SJSA1 (cell line): ENCODE results near the gene NLRC4. TPM values are rescaled to one million over a fixed set of nuclear protein-coding genes. Genes with fewer than 3 reads are reported as not detected.
"Not testable (repeated sequence)": the region's sequence is repeated elsewhere in the genome, so short reads cannot be mapped to it uniquely, and the experiment has no call there.

Source experiments
- DNase-seq, 2 experiments: peaks; one replicate each; pipeline ENCODE4 v3.0.0-alpha.2; 2015 to 2020; ENCODE audit warnings: low spot score in 2 of 2, low read depth in 1 of 2
- H3K27ac ChIP-seq: fragments of 250-450 bp; sonication (Bioruptor Pico); 2 replicates; pipeline ENCODE4 v1.5.1; 2020; ENCODE audit warnings: mild to moderate bottlenecking, moderate library complexity
- H3K27me3 ChIP-seq: fragments of 250-450 bp; sonication (Bioruptor Pico); replicated peaks from 2 replicates; pipeline ENCODE4 v1.5.1; 2020; ENCODE audit warnings: mild to moderate bottlenecking, moderate library complexity
- H3K36me3 ChIP-seq: fragments of 250-450 bp; sonication (Bioruptor Pico); 2 replicates; pipeline ENCODE4 v1.5.1; 2020; ENCODE audit warnings: mild to moderate bottlenecking
- H3K4me1 ChIP-seq: fragments of 250-450 bp; sonication (Bioruptor Pico); replicated peaks from 2 replicates; pipeline ENCODE4 v1.6.1; 2021; ENCODE audit warnings: mild to moderate bottlenecking
- H3K4me3 ChIP-seq: fragments of 250-450 bp; sonication (Bioruptor Pico); 2 replicates; pipeline ENCODE4 v1.5.1; 2020; ENCODE audit warnings: mild to moderate bottlenecking
- H3K9me3 ChIP-seq: fragments of 250-450 bp; sonication (Bioruptor Pico); replicated peaks from 2 replicates; pipeline ENCODE4 v1.5.1; 2020; ENCODE audit warnings: mild to moderate bottlenecking
- total RNA-seq: library from RNA; depleted of rRNA; stranded (reverse); fragments of >200 nt; shearing (Covaris generic); gene quantifications from 2 replicates; pipeline ENCODE4 v1.2.3, GENCODE V29; 2014; rRNA removed

Gene NLRC4
- not detected in 2 replicates for total RNA-seq

GRCh38 chr2:32264422-32265105 is at the start of gene NLRC4:
TSS of gene NLRC4 (minus strand) at chr2:32264886. CDS start at chr2:32256775, 8,111 bp downstream.
- no peaks in the 10 kb centered on the region for H3K9me3 ChIP-seq
- no peaks in the 10 kb centered on the region for H3K27me3 ChIP-seq
- H3K36me3 ChIP-seq = no peaks in the 10 kb centered on the region
- no peak for DNase-seq
- no peak within 1 kb of the TSS for H3K27ac ChIP-seq
- no peak within 1 kb of the TSS for H3K4me3 ChIP-seq
- H3K4me1 ChIP-seq = no peaks in the 10 kb centered on the region

- DNase-seq = no peak
- H3K9me3 ChIP-seq = no peaks in the 10 kb centered on the region
Observed at GRCh38 chr2:32310577-32310976, 45.9 kb upstream of the NLRC4 start.

DNA sequence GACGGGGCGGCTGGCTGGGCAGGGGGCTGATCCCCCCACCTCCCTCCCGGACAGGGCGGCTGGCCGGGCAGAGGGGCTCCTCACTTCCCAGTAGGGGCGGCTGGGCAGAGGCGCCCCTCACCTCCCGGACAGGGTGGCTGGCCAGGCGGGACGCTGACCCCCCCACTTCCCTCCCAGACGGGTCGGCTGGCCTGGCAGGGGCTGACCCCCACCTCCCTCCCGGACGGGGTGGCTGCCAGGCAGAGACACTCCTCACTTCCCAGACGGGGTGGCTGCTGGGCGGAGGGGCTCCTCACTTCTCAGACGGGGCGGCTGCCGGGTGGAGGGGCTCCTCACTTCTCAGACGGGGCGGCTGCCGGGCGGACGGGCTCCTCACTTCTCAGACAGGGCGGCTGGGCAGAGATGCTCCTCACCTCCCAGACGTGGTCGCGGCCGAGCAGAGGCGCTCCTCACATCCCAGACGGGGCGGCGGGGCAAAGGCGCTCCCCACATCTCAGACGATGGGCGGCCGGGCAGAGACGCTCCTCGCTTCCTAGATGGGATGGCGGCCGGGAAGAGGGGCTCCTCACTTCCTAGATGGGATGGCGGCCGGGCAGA is 29.4 kb upstream of the NLRC4 start:
- peaks cover 15% of the 10 kb centered on the region for H3K36me3 ChIP-seq
- H3K4me1 ChIP-seq, H3K27ac ChIP-seq, DNase-seq, H3K9me3 ChIP-seq, H3K27me3 ChIP-seq, H3K4me3 ChIP-seq: not testable (repeated sequence)

More at GRCh38 chr2:32310577-32310976, 45.9 kb upstream of the NLRC4 start:
- no peaks in the 10 kb centered on the region for H3K4me1 ChIP-seq
- no peak overlapping the region for H3K4me3 ChIP-seq
- peaks cover 6% of the 10 kb centered on the region for H3K36me3 ChIP-seq
- H3K27ac ChIP-seq = no peak overlapping the region
- no peaks in the 10 kb centered on the region for H3K27me3 ChIP-seq

DNA sequence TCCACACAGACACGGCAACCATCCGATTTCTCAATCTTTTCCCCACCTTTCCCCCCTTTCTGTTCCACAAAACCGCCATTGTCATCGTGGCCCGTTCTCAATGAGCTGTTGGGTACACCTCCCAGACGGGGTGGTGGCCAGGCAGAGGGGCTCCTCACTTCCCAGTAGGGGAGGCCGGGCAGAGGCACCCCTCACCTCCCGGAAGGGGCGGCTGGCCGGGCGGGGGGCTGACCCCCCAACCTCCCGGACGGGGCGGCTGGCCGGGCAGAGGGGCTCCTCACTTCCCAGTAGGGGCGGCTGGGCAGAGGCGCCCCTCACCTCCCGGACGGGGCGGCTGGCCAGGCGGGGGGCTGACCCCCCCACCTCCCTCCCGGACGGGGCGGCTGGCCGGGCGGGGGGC is 28.8 kb upstream of the NLRC4 start:
- not testable (repeated sequence) for H3K9me3 ChIP-seq, DNase-seq, H3K4me1 ChIP-seq

DNA sequence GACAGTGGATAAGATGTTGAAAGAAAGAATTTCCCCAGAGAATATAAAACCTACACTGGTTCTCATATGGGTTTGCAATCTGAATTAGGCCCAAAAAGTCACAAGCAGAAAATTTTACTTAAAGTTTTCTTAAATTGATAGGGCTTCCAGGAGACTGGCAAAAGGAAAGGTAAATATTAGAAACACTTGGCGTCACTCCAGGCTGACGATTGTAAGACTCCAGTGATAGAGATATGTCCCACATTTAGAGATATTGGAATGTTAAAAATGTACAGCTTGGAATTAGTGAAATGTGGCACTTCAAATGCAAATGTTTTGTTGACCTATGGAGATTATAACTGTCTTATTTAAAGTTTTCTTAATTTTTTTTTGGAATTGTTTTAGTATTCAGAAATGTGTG is 27.1 kb upstream of the NLRC4 start:
- Histone ChIP-seq H3K27me3 (no peaks in the 10 kb centered on the region), H3K36me3 (peaks cover 15% of the 10 kb centered on the region), H3K4me1 (peaks cover 6% of the 10 kb centered on the region), H3K27ac (no peak overlapping the region), H3K9me3 (no peaks in the 10 kb centered on the region), H3K4me3 (no peak overlapping the region)
- no peak for DNase-seq

More for the DNA sequence above, 28.8 kb upstream of the NLRC4 start:
- not testable (repeated sequence) for H3K4me3 ChIP-seq, H3K27ac ChIP-seq, H3K27me3 ChIP-seq
- peaks cover 15% of the 10 kb centered on the region for H3K36me3 ChIP-seq

DNA sequence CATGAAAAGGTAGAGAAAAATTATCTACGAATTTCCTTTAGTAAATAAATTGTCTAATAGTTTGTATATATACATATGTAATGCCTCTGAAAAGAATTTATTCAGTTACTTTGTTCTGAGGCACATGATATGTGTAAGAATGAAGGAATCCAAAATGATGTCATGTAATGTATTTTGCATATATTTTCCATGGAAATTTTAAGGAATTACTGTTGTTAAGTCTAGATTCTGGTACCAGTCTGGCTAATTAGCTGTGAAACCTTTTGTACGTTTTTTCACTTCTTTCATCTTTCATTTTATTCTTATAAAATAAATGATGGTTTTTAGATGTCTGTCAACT is 25.3 kb upstream of the NLRC4 start:
- peaks cover 6% of the 10 kb centered on the region for H3K4me1 ChIP-seq
- H3K4me3 ChIP-seq = no peak overlapping the region
- peaks cover 11% of the 10 kb centered on the region; the same call in 1 of the 2 replicates for H3K36me3 ChIP-seq
- H3K9me3 ChIP-seq = no peaks in the 10 kb centered on the region
- H3K27ac ChIP-seq = 0 out of 2 replicates have a peak overlapping the region, but pooled peaks have one; percentile 29
- H3K27me3 ChIP-seq = no peaks in the 10 kb centered on the region
- no peak for DNase-seq

GRCh38 chr2:32289165-32289999 is 24.7 kb upstream of the NLRC4 start:
- DNase-seq = no peak
- H3K9me3 ChIP-seq = no peaks in the 10 kb centered on the region
- peaks cover 17% of the 10 kb centered on the region; the same call in 1 of the 2 replicates for H3K36me3 ChIP-seq
- H3K27me3 ChIP-seq = no peaks in the 10 kb centered on the region
- no peak overlapping the region for H3K4me3 ChIP-seq
- peak overlapping the region; percentile 29 for H3K27ac ChIP-seq
- H3K4me1 ChIP-seq = peaks cover 10% of the 10 kb centered on the region

GRCh38 chr2:32284321-32284720 is 19.6 kb upstream of the NLRC4 start:
- peaks cover 11% of the 10 kb centered on the region for H3K4me1 ChIP-seq
- H3K4me3 ChIP-seq = no peak overlapping the region
- H3K27me3 ChIP-seq = no peaks in the 10 kb centered on the region
- peaks cover 29% of the 10 kb centered on the region for H3K36me3 ChIP-seq
- DNase-seq = no peak
- no peak overlapping the region for H3K27ac ChIP-seq
- no peaks in the 10 kb centered on the region for H3K9me3 ChIP-seq

GRCh38 chr2:32278478-32278853 is 13.8 kb upstream of the NLRC4 start:
- no peak for DNase-seq
- Histone ChIP-seq H3K4me1 (peaks cover 12% of the 10 kb centered on the region), H3K27me3 (no peaks in the 10 kb centered on the region)

DNA sequence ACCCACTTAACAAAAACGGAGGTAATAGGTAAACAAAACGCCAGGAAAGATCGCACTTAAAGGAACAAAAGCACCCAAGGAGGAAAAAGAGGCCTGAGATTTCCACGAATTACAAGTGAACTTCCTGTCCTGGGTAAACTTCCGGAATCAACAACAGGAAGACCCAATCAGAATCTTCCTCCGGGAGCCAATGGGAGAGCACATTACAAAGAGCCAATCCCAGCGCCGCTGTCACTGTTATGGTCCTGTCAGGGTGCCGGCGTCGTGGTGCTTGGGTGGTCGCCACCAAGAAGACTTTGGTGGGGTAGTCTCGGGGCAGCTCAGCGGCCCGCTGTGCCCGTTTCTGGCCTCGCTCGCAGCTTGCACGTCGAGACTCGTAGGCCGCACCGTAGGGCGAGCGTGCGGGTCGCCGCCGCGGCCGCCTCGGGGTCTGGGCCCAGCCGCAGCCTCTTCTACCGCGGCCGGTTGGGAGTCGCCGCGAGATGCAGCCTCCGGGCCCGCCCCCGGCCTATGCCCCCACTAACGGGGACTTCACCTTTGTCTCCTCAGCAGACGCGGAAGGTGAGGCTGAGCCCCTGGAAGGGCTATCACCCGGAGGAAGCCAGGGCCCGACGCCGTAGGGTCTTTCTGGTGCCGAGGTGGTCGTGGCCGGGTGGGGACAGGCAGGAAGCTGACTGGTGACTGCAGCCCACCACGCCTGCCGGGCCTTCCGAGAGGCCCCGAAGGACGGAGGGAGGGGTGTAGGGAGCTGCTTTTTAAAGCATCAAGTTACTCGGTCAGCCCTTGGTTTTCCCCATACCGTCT is 13.2 kb upstream of the NLRC4 start, which contains the start of gene YIPF4:
Gene YIPF4, plus strand, starts transcription at position 231 of the 804 bp plus-strand sequence. Its CDS starts 252 bp downstream, at position 483.
- H3K36me3 ChIP-seq = peaks cover 18% of the 10 kb centered on the region
- H3K27me3 ChIP-seq = no peaks in the 10 kb centered on the region
- peaks cover 12% of the 10 kb centered on the region for H3K4me1 ChIP-seq
- H3K4me3 ChIP-seq = peak within 1 kb of the TSS; percentile 87
- H3K27ac ChIP-seq = peak within 1 kb of the TSS; percentile 84
- H3K9me3 ChIP-seq = no peaks in the 10 kb centered on the region
- DNase-seq = peak; percentile 90 to 96

More at GRCh38 chr2:32278478-32278853, 13.8 kb upstream of the NLRC4 start:
- Histone ChIP-seq H3K36me3 (peaks cover 21% of the 10 kb centered on the region), H3K9me3 (no peaks in the 10 kb centered on the region), H3K27ac (peak overlapping the region; percentile 84), H3K4me3 (peak overlapping the region; percentile 87)

GRCh38 chr2:32277363-32277673 is 12.6 kb upstream of the NLRC4 start:
- H3K27me3 ChIP-seq = no peaks in the 10 kb centered on the region
- DNase-seq = no peak
- H3K27ac ChIP-seq = peak overlapping the region; percentile 84

GRCh38 chr2:32275790-32276189 is 11.1 kb upstream of the NLRC4 start:
- peaks cover 12% of the 10 kb centered on the region for H3K4me1 ChIP-seq
- H3K4me3 ChIP-seq, H3K9me3 ChIP-seq, DNase-seq, H3K27me3 ChIP-seq, H3K36me3 ChIP-seq, H3K27ac ChIP-seq: not testable (repeated sequence)

More at GRCh38 chr2:32277363-32277673, 12.6 kb upstream of the NLRC4 start:
- Histone ChIP-seq H3K36me3 (peaks cover 14% of the 10 kb centered on the region), H3K9me3 (no peaks in the 10 kb centered on the region), H3K4me1 (peaks cover 12% of the 10 kb centered on the region), H3K4me3 (peak overlapping the region; percentile 87)

GRCh38 chr2:32274289-32274688 is 9.6 kb upstream of the NLRC4 start:
- no peak overlapping the region for H3K4me3 ChIP-seq
- no peaks in the 10 kb centered on the region for H3K27me3 ChIP-seq
- DNase-seq = no peak
- H3K9me3 ChIP-seq = no peaks in the 10 kb centered on the region
- no peak overlapping the region for H3K27ac ChIP-seq
- peaks cover 6% of the 10 kb centered on the region for H3K36me3 ChIP-seq
- H3K4me1 ChIP-seq = peaks cover 12% of the 10 kb centered on the region
